ENCODE data around the gene SAMD4B.
A peak's percentile ranks its signal among the peaks of the same experiment; 100 is the strongest.
"Not testable (repeated sequence)": the region's sequence is repeated elsewhere in the genome, so short reads cannot be mapped to it uniquely, and the experiment has no call there.

Gene SAMD4B

DNA sequence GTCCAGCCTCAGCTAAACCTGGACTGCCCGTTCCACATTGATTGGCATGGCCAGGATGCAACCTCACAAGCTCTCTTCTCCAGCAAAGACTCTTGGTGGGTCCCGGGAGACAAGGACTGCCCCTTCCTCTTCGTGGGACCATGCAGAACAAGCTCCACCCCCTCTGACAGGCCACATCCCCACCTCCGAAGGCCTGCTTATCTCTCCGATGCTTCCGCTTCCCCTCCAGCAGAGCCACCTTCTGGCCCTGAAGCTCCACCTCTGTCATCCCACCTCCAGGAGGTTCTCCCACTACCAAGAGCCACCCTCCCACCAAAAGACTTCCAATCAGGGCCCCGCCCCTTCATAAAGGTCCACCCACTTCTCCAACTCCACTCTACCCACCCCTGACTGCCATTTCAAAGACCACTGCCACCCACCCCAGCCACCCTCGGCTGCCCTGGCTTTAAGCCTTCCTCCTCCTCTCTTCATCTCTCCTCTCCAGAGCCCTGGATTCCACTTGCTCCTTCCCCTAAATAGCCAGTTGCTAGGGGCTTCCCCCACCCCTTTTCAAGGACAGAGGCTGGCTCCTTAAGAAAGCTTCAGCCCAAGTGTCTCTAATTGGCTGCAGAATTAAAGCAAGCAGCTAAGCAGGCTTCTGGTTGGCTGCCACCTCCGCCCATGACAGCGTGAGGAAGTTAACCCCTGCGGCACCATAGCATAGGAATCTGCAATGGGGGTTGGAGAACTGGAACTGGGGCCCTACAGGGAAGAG lies 31.5 kb upstream of the SAMD4B start:
- DNase-seq, result no peak

GRCh38 chr19:39314016-39314728 lies 28.0 kb upstream of the SAMD4B start:
- DNase-seq, result no peak

DNA sequence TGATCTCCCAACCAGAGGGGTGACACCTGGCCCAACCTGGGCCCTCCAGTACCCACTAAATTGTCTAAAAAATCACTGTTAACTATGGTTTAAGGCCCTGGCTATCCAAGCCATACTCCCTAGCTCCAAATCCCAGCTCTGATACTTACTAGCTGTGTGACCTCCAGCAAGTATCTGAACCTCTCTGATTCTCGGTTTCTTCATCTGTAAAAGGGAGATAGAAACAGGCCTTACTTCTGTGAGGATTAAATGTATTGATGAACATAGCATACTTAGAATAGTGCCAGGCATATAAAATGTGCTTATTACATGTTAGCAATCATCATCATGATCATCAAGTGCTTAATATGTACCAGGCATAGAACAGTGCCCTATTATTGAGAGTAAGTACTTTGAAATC lies 26.3 kb upstream of the SAMD4B start:
- no peak for DNase-seq

DNA sequence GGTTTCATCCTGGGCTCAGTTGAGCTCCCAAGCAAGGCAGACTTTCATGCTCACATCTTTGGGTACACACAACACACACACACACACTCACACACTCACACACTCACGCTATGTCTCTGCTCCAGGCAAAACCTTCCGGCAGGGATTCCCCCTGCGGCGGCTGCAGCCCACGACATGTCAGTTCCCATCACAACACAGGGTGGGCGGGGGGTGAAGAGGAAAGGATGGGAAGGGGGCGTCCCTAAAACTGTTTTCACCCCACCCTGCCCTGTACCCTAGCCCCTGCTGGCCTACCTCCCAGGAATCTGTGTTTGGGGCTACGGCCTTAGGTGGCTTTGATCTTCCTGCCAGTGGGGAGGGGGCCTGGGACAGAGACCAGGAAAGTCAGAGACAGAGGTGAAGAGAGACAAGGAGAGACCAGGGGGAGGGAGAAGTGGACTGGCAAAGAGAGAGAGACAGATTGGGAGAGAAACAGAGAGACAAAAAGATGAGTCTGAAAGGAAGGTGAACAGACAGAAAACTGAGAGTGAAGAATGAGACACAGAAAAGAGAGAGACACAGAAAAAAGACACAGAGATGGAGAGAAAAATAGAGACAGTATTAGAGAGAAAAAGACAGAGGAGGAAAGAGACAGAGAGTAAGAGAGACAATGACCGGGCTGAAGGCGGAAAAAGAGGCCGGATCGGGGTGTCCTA lies 25.4 kb upstream of the SAMD4B start:
- DNase-seq, result no peak

- no peak for DNase-seq
Observed at GRCh38 chr19:39317476-39317875, 24.7 kb upstream of the SAMD4B start.

- DNase-seq, result no peak
Observed at GRCh38 chr19:39318071-39318470, 24.1 kb upstream of the SAMD4B start.

DNA sequence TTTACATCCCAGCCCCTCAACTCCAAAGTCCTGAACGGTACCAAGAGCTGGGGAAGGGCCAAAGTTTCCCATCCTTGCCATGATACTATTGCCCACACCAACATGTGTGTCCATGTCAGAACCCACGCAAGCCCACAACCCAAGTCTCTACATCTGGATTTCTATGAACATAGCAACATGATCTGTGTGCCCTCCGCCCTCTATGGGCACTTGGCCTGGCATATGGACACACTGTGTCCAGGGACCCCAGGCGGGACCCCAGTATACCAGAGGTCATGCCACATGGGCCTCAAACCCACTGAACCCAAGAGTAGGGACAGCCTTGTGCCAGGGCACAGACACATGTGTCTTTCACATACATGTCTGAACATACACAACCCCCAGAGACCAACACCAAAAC lies 23.5 kb upstream of the SAMD4B start:
- no peak for DNase-seq

DNA sequence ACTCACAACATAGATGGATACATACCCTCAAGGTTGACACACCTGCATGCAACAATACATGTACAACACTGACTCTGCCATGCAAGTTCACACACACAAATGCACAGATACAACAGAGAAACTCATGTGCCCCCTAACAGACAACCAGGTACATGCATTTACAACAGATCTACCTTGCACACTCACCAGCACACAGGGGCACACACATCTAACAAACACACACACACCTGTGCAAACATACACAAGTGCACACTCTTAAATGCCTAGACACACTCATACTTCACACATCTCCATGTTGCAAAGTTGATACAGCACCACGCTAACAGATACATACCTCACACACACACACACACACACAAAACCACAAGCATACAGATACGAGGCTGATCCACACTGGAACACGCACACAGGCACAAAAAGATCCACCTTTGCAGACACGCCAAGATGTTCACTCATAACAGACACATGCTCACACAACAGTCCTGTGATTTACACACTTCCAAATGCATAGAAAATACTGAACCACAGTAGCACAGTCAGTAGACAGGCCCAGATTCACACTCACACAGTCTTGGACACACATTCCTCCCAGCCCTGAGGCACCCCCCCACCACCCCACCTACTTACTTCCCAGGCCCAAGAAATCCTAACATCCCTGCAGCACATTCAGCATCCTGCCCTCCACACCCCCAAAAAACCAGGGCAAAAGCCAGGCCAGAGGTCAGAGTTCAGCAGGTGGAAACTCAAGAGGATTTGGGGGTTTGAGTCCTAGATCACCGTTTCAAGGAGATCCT lies 22.9 kb upstream of the SAMD4B start:
- DNase-seq, result no peak

DNA sequence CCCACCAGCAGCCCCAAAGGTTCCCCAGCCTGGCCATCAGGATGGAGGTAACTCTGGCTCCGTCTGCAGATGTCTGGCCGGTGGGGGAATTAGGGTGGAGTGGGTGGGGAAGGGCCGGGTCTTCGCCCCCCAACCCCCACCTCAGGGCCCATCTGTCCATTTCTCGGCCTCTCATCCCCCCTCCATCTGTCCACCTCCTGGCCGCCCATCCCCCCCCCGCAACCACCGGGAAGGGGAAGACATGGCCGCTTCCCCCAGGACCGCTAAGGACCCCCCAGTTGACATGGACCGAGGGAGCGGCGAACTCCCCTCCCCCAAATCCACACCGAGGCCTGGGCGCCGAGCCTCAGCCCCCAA lies 22.4 kb upstream of the SAMD4B start:
- no peak for DNase-seq

- DNase-seq, result no peak
Observed at GRCh38 chr19:39321117-39321831, 20.9 kb upstream of the SAMD4B start.

- no peak for DNase-seq
Observed at GRCh38 chr19:39321832-39322176, 20.4 kb upstream of the SAMD4B start.

GRCh38 chr19:39324242-39324842 lies 17.9 kb upstream of the SAMD4B start:
- no peak for DNase-seq

DNA sequence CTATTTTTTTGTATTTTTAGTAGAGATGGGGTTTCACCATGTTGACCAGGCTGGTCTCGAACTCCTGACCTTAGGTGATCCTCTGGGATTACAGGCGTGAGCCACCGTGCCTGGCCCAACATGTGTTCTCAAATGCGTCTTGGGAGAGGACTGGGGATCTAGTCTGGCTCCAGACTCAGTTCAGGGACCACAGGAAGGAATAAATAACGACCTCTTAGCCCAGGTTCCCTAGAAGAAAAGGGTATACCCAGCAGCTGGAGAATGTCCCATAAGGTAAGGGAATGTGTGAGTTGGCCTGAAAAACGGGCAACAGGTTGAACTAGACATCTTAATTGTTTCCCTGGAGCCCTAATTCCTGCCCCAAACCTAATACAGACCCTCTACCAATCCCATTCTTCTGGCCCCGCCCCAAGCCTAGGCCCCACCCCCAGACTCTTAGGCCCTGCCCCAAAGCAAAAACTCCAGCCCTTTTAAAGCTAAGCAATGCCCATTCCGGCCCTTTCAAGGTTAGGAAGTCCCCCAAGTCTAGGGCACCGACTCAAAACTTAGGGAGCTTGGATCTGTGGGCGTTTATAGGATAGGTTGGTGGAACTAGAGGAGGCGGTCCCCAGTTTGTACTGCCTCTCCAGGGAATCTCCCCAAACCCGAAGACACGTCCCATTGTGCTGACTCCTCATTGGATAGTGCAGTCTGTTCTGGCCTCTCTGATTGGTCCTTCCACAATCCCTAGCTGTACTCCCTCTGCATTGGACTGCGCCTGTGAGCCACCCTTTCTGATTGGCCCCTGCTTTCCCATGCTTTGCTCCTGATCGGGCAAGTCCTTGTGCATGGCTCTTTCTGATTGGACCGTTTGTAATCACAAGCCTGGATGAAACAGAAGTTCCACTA lies 16.2 kb upstream of the SAMD4B start:
- no peak for DNase-seq

DNA sequence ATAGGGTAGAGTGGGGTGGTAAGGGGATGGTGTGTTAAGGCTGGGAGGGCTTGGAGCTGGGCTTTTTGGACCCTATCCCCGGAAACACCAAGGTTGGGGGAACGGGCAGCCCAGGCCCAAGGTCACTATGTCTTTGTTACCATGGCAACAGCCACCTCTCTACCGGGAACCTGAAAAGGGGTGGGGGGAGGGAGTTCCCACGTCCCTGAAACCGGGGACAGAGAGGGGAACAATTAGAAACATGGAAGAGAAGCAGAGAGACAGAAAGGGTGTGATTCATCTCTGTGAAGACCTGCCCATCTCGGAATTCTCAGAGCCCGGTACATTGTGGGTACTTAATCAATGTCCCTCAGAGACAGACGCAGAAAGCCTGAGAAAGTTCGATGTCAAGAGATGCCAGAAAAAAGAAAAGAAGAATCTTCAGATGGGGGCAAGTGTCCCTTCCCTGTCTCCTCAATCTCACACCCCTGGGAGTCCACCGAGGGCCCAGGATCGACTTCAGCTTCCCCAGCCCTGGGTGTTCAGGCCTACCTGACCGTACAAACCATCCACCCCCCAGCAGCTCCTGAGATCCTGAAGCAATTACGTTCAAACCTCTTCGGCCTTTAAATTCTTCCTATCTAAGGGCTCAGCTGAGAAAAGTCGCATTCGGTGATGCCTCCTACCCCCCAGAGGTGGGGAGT lies 14.7 kb upstream of the SAMD4B start:
- no peak for DNase-seq

GRCh38 chr19:39328046-39328705 lies 14.0 kb upstream of the SAMD4B start:
- DNase-seq, result peak; percentile 66

- DNase-seq, result no peak
Observed at GRCh38 chr19:39329948-39330347, 12.3 kb upstream of the SAMD4B start.

- no peak for DNase-seq
Observed at GRCh38 chr19:39332293-39332692, 9.9 kb upstream of the SAMD4B start.

DNA sequence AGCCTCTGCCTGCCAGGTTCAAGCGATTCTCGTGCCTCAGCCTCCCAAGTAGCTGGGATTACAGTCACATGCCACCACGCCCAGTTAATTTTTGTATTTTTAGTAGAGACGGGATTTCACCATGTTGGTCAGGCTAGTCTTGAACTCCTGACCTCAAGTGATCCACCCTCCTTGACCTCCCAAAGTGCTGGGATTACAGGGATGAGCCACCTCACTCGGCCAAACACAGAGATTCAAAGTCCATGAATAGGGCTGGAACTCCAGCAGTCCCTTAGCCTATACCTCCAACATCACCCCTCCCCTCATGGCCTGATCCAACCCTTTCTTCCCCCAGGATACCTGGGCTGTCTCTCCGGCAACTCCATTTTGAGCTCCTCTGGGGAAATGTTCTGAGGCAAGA lies 9.5 kb upstream of the SAMD4B start:
- DNase-seq, result not testable (repeated sequence)

GRCh38 chr19:39333507-39333906 lies 8.7 kb upstream of the SAMD4B start:
- no peak for DNase-seq

- DNase-seq, result no peak
Observed at GRCh38 chr19:39334444-39334976, 7.7 kb upstream of the SAMD4B start.
